Heart right ventricle (tissue), 16 donors: ENCODE data around the gene PTPRN2. TPM values are rescaled to one million over a fixed set of nuclear protein-coding genes. Genes with fewer than 3 reads are reported as not detected.

Experiments
- ATAC-seq, 8 donors: fragments of 200-7000 bp; cut with Tn5 transposase; one replicate each; pipeline ENCODE4 v1.9.1; 2020; ENCODE audit warnings: mild to moderate bottlenecking in 8 of 8, moderate library complexity in 8 of 8, moderate number of reproducible peaks in 1 of 8
- DNase-seq, 2 donors: peaks; one replicate each; pipeline ENCODE4 v3.0.0-alpha.2; 2020
- H3K27ac ChIP-seq, 10 donors: fragments of 200-600 bp; sonication (generic) in 2 of 10; one replicate each; pipeline versions ENCODE4 v1.5.0 to v1.8.0; 2020 to 2022; ENCODE audit warnings: mild to moderate bottlenecking in 3 of 10
- H3K27me3 ChIP-seq, 7 donors: fragments of 200-600 bp; one replicate each; pipeline ENCODE4 v1.8.0; 2021 to 2022; ENCODE audit warnings: mild to moderate bottlenecking in 2 of 7
- H3K36me3 ChIP-seq, 9 donors: fragments of 200-600 bp; sonication (generic) in 1 of 9; one replicate each; pipeline versions ENCODE4 v1.5.0 to v1.8.0; 2020 to 2022; ENCODE audit warnings: mild to moderate bottlenecking in 2 of 9
- H3K4me1 ChIP-seq, 9 donors: fragments of 200-600 bp; sonication (generic) in 1 of 9; one replicate each; pipeline versions ENCODE4 v1.5.0 to v1.8.0; 2020 to 2022; ENCODE audit warnings: mild to moderate bottlenecking in 4 of 9
- H3K4me3 ChIP-seq, 10 donors: fragments of 200-600 bp; sonication (generic) in 2 of 10; one replicate each; pipeline versions ENCODE4 v1.5.0 to v1.8.0; 2020 to 2022; ENCODE audit warnings: mild to moderate bottlenecking in 7 of 10, moderate library complexity in 2 of 10
- H3K9me3 ChIP-seq, 11 donors: fragments of 200-600 bp in 10 of 11; sonication (generic) in 2 of 11; one replicate each; pipeline versions ENCODE4 v1.5.0 to v1.8.0; 2013 to 2022; ENCODE audit warnings: mild to moderate bottlenecking in 2 of 11, control low read depth in 1 of 11, moderate library complexity in 1 of 11
- CTCF ChIP-seq, 9 donors: fragments of 200-600 bp; sonication (generic) in 2 of 9; IDR thresholded peaks; one replicate each; pipeline versions ENCODE4 v1.5.0 to v1.8.0; 2021 to 2022; ENCODE audit warnings: antibody characterized with exemption in 9 of 9, mild to moderate bottlenecking in 5 of 9, moderate library complexity in 1 of 9
- WGBS, 2 donors: extraction: QIAGEN DNeasy Blood & Tissue Kit; methylation state at CpG; one replicate each; pipeline ENCODE4 v1.1.7; 2013; ENCODE audit warnings: inconsistent platforms in 1 of 2; 5-methylcytosine and 5-hydroxymethylcytosine counted together
- intact Hi-C, 10 donors: fragments of 100-400 bp; cut with DNase I; formaldehyde crosslinking; loops; one replicate each; pipeline versions ENCODE4 v1.11.1 to v1.14.2; 2022
- polyA plus RNA-seq, 2 donors: library from polyadenylated mRNA; stranded (reverse); fragments of 200-250 nt; gene quantifications; one replicate each; pipeline ENCODE4 v1.2.3, GENCODE V29; 2013
- total RNA-seq, 10 donors: library from RNA; stranded (reverse); fragmentation: NEBNext Ultra II Directional in 3 of 10; extraction: Animal tissue kit (Norgen Biotek cat#: 25700) in 3 of 10; gene quantifications; one replicate each; pipeline versions ENCODE4 v1.2.1 to v1.2.4, GENCODE V29; 2021 to 2023
- donor health status: Arrhythmogenic right ventricular cardiomyopathy.
- donor health status: ischemic (EF 13 %, LVEDD 7.1; RV severe dilation, severe dysfunction).
- donor health status: healthy with polysubstance abuse.
- donor health status: DM: no; HTN: yes; CAD: no.
- donor health status: DM: no; HTN: no; CAD: no.
- donor health status: ischemic (EF 25% LVEDD 6.9; RV normal size, moderate dysfunction).
- donor health status: ischemic (EF 25% LVEDD 5.7; RV mildly dilated, moderate dysfunction).
- donor health status: healthy.
- donor health status: DM: yes; HTN: yes; CAD: no.
- donor health status: Ischemic cardiomyopathy.
- donor health status: ischemic (EF 35%, LVEDD 5.7; RV mildly dilated, moderate dysfunction).
- donor health status: nonischemic (EF 11% LVEDD 7.7; RV severe dilation, severe dysfunction).
- donor health status: DM: yes; HTN: yes; CAD: no.
- donor health status: PGD.
- donor health status: ischemic (EF 29% LVEDD 5.4; RV normal size, mild dysfunction).
- donor health status: nonischemic (EF 23%, LVEDD 6.1; RV moderate dilation, normal function).

PTPRN2 gene
- total and polyA plus RNA-seq, 12 donors, result 0.82 to 1.8 (median 1.3) TPM

- Histone ChIP-seq H3K27me3 (peaks cover 0 to 47% (median 27%) of the 10 kb centered on the region in 7 donors), H3K4me3 (no peak overlapping the region), H3K9me3 (peaks cover 0 to 16% (median 0%) of the 10 kb centered on the region in 11 donors), H3K27ac (no peak overlapping the region), H3K4me1 (no peaks in the 10 kb centered on the region), H3K36me3 (no peaks in the 10 kb centered on the region)
- ATAC-seq (no peak), DNase-seq (no peak)
- intact Hi-C loops, result no loop called here
- no peak for TF ChIP-seq CTCF (IDR thresholded peaks at IDR 0.05)
- 64 to 69% methylated on average over 18 of the region's 18 CpGs for WGBS, 2 donors
Observed at GRCh38 chr7:157513162-157513621, 1074.4 kb downstream of the PTPRN2 start.

- Histone ChIP-seq H3K4me3 (no peak overlapping the region), H3K27me3 (peaks cover 0 to 32% (median 10%) of the 10 kb centered on the region in 7 donors), H3K4me1 (no peaks in the 10 kb centered on the region), H3K36me3 (no peaks in the 10 kb centered on the region), H3K9me3 (peaks cover 0 to 37% (median 5%) of the 10 kb centered on the region in 11 donors), H3K27ac (no peak overlapping the region)
- WGBS, 2 donors, result 75 to 78% methylated on average over 2 of the region's 2 CpGs
- DNase-seq (no peak), ATAC-seq (no peak)
- TF ChIP-seq CTCF (IDR thresholded peaks at IDR 0.05), result no peak
- intact Hi-C loops, result no loop called here
Observed at GRCh38 chr7:157509226-157509625, 1078.4 kb downstream of the PTPRN2 start.

- no peak for TF ChIP-seq CTCF (IDR thresholded peaks at IDR 0.05)
- Histone ChIP-seq H3K9me3 (peaks cover 0 to 37% (median 5%) of the 10 kb centered on the region in 11 donors), H3K4me3 (no peak overlapping the region), H3K36me3 (no peaks in the 10 kb centered on the region), H3K4me1 (no peaks in the 10 kb centered on the region), H3K27ac (no peak overlapping the region), H3K27me3 (peaks cover 0 to 30% (median 10%) of the 10 kb centered on the region in 7 donors)
- intact Hi-C loops, result no loop called here
- ATAC-seq (peak in 1 of 8 donors; percentile 34), DNase-seq (no peak)
- WGBS, 2 donors, result 79 to 81% methylated on average over 11 of the region's 11 CpGs
Observed at GRCh38 chr7:157508477-157508881, 1079.1 kb downstream of the PTPRN2 start.

GRCh38 chr7:157507987-157508386, 1079.6 kb downstream of the PTPRN2 start:
- ATAC-seq (no peak), DNase-seq (no peak)
- Histone ChIP-seq H3K4me3 (no peak overlapping the region), H3K27me3 (peaks cover 0 to 30% (median 13%) of the 10 kb centered on the region in 7 donors), H3K4me1 (peaks cover 0 to 5% (median 0%) of the 10 kb centered on the region in 9 donors), H3K27ac (no peak overlapping the region), H3K9me3 (peaks cover 0 to 34% (median 5%) of the 10 kb centered on the region in 11 donors), H3K36me3 (no peaks in the 10 kb centered on the region)
- no peak for TF ChIP-seq CTCF (IDR thresholded peaks at IDR 0.05)
- intact Hi-C loops, result no loop called here
- 70 to 72% methylated on average over 5 of the region's 5 CpGs for WGBS, 2 donors
